OCI-M2 (cell line): ENCODE data around the gene PARD3.

ENCODE experiments used
- DNase-seq: peaks from one replicate; lab custom pipeline; 2025; ENCODE audit not compliant: unreplicated experiment; lab: John Stamatoyannopoulos, UW

The PARD3 gene

GRCh38 chr10:34627741-34628140 lies 187.4 kb downstream of the PARD3 start:
- no peak for DNase-seq

GRCh38 chr10:34627331-34627730 lies 187.8 kb downstream of the PARD3 start:
- no peak for DNase-seq

- no peak for DNase-seq
These were observed 188.8 kb downstream of the PARD3 start for GRCh38 chr10:34626158-34626880.

GRCh38 chr10:34624323-34625153 lies 190.6 kb downstream of the PARD3 start:
- no peak for DNase-seq

GRCh38 chr10:34622945-34623344 lies 192.2 kb downstream of the PARD3 start:
- no peak for DNase-seq

GRCh38 chr10:34618611-34619010 lies 196.5 kb downstream of the PARD3 start:
- no peak for DNase-seq

GRCh38 chr10:34615770-34616169 lies 199.3 kb downstream of the PARD3 start:
- DNase-seq, result no peak

- no peak for DNase-seq
These were observed 201.6 kb downstream of the PARD3 start for GRCh38 chr10:34613491-34613890.

- no peak for DNase-seq
These were observed 202.2 kb downstream of the PARD3 start for GRCh38 chr10:34612938-34613337.

- no peak for DNase-seq
These were observed 202.7 kb downstream of the PARD3 start for GRCh38 chr10:34612446-34612845.

- no peak for DNase-seq
These were observed 205.7 kb downstream of the PARD3 start for GRCh38 chr10:34609287-34609940.

GRCh38 chr10:34607894-34608293 lies 207.2 kb downstream of the PARD3 start:
- DNase-seq, result no peak

GRCh38 chr10:34606890-34607289 lies 208.2 kb downstream of the PARD3 start:
- DNase-seq, result no peak

GRCh38 chr10:34602478-34602877 lies 212.6 kb downstream of the PARD3 start:
- no peak for DNase-seq

- DNase-seq, result no peak
These were observed 213.4 kb downstream of the PARD3 start for GRCh38 chr10:34601691-34602090.

GRCh38 chr10:34599026-34599795 lies 215.9 kb downstream of the PARD3 start:
- DNase-seq, result no peak

GRCh38 chr10:34596351-34596750 lies 218.7 kb downstream of the PARD3 start:
- no peak for DNase-seq

- DNase-seq, result no peak
These were observed 221.2 kb downstream of the PARD3 start for GRCh38 chr10:34593930-34594329.

GRCh38 chr10:34593374-34593890 lies 221.7 kb downstream of the PARD3 start:
- DNase-seq, result no peak

GRCh38 chr10:34590793-34591192 lies 224.3 kb downstream of the PARD3 start:
- DNase-seq, result no peak

GRCh38 chr10:34589275-34589674 lies 225.8 kb downstream of the PARD3 start:
- no peak for DNase-seq
